GM18858 (cell line): ENCODE measurements around the gene B3GNT5.
"Not testable (repeated sequence)": the region's sequence is repeated elsewhere in the genome, so short reads cannot be mapped to it uniquely, and the experiment has no call there.

ENCODE experiments used
- ATAC-seq: cut with Tn5 transposase; IDR thresholded peaks from one replicate; pipeline ENCODE4 v1.9.1; 2021; ENCODE audit not compliant: unreplicated experiment

The B3GNT5 gene

GRCh38 chr3:183230251-183230650 lies 22.8 kb upstream of the B3GNT5 start:
- ATAC-seq = not testable (repeated sequence)

- no peak for ATAC-seq
These were observed 22.2 kb upstream of the B3GNT5 start for GRCh38 chr3:183230826-183231225.

GRCh38 chr3:183233966-183234365 lies 19.1 kb upstream of the B3GNT5 start:
- ATAC-seq = no peak

GRCh38 chr3:183239046-183239445 lies 14.0 kb upstream of the B3GNT5 start:
- no peak for ATAC-seq

GRCh38 chr3:183242431-183242830 lies 10.6 kb upstream of the B3GNT5 start:
- ATAC-seq = no peak

GRCh38 chr3:183244219-183244618 lies 8.8 kb upstream of the B3GNT5 start:
- no peak for ATAC-seq

GRCh38 chr3:183244981-183245476 lies 8.0 kb upstream of the B3GNT5 start:
- no peak for ATAC-seq

GRCh38 chr3:183247011-183247589 lies 6.0 kb upstream of the B3GNT5 start:
- no peak for ATAC-seq

- no peak for ATAC-seq
These were observed 3.9 kb upstream of the B3GNT5 start for GRCh38 chr3:183249006-183249718.

- no peak for ATAC-seq
These were observed 803 bp upstream of the B3GNT5 start for GRCh38 chr3:183252118-183252782.

- no peak for ATAC-seq
These were observed 754 bp downstream of the B3GNT5 start for GRCh38 chr3:183253528-183254486.

- ATAC-seq = no peak
These were observed 1.7 kb downstream of the B3GNT5 start for GRCh38 chr3:183254487-183255347.

- ATAC-seq = no peak
These were observed 2.3 kb downstream of the B3GNT5 start for GRCh38 chr3:183255348-183255730.

GRCh38 chr3:183259087-183259486 lies 6.0 kb downstream of the B3GNT5 start:
- ATAC-seq = no peak

GRCh38 chr3:183259621-183260020 lies 6.6 kb downstream of the B3GNT5 start:
- ATAC-seq = no peak

- no peak for ATAC-seq
These were observed 7.3 kb downstream of the B3GNT5 start for GRCh38 chr3:183260167-183260904.

GRCh38 chr3:183261151-183261724 lies 8.2 kb downstream of the B3GNT5 start:
- no peak for ATAC-seq

GRCh38 chr3:183262875-183263378 lies 9.9 kb downstream of the B3GNT5 start:
- no peak for ATAC-seq

GRCh38 chr3:183264268-183264667 lies 11.2 kb downstream of the B3GNT5 start:
- no peak for ATAC-seq
